Measurements from ENCODE around the gene POLE3. TPM values are rescaled to one million over a fixed set of nuclear protein-coding genes. Genes with fewer than 3 reads are reported as not detected.
A peak's percentile ranks its signal among the peaks of the same experiment; 100 is the strongest.
"Not testable (repeated sequence)": the region's sequence is repeated elsewhere in the genome, so short reads cannot be mapped to it uniquely, and the experiment has no call there.

The POLE3 gene
- total and polyA plus RNA-seq, 2 experiments from 2014 or later = 36.5 to 45.5 TPM

DNA sequence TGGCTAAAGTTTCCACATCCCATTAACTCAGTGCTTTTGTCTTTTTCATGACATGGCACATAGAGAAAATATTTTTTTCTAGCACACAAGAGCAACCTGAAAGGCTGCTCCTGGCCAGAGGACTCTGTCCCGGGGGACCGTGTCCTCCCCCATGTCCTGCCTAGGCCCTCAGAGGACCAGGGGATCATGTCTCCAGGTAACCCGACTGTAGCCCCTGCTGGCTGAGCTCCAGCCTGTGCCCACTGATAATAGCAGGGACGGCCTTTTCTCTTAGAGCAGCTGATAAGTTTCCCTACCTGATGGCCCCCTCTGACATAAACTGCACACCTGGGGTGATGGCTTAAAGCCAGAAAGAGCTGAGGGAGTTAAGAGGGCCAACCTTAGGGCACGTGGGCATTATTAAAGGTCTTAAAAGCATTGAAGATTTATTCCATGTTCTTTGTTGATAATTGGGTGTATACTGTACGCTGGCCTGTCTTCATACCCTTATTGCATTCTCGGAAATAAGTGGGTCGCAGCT is 39.6 kb downstream of the POLE3 start:
- TF ChIP-seq, protein P1, sequence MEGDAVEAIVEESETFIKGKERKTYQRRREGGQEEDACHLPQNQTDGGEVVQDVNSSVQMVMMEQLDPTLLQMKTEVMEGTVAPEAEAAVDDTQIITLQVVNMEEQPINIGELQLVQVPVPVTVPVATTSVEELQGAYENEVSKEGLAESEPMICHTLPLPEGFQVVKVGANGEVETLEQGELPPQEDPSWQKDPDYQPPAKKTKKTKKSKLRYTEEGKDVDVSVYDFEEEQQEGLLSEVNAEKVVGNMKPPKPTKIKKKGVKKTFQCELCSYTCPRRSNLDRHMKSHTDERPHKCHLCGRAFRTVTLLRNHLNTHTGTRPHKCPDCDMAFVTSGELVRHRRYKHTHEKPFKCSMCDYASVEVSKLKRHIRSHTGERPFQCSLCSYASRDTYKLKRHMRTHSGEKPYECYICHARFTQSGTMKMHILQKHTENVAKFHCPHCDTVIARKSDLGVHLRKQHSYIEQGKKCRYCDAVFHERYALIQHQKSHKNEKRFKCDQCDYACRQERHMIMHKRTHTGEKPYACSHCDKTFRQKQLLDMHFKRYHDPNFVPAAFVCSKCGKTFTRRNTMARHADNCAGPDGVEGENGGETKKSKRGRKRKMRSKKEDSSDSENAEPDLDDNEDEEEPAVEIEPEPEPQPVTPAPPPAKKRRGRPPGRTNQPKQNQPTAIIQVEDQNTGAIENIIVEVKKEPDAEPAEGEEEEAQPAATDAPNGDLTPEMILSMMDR (IDR thresholded peaks at IDR 0.05; ENCODE audit: low read depth, low read length) = no peak
- Histone ChIP-seq H3K4me3 (no peak overlapping the region), H3K27ac (no peak overlapping the region), H3K27me3 (no peaks in the 10 kb centered on the region), H3K36me3 (peaks cover 7% of the 10 kb centered on the region), H3K9me3 (ENCODE audit: low read depth) (no peaks in the 10 kb centered on the region), H3K4me1 (ENCODE audit: low read depth) (no peaks in the 10 kb centered on the region)
- DNase-seq (ENCODE audit: low read depth in 1 of 2, low spot score in 1 of 2) = no peak

- no peaks in the 10 kb centered on the region for H3K4me1 ChIP-seq (ENCODE audit: low read depth)
- H3K27ac ChIP-seq = no peak overlapping the region
- no peak for DNase-seq (ENCODE audit: low read depth in 1 of 2, low spot score in 1 of 2)
- no peaks in the 10 kb centered on the region for H3K27me3 ChIP-seq
- TF ChIP-seq, protein P1 (IDR thresholded peaks at IDR 0.05; ENCODE audit: low read depth, low read length) = no peak
- no peak overlapping the region for H3K4me3 ChIP-seq
- no peaks in the 10 kb centered on the region for H3K9me3 ChIP-seq (ENCODE audit: low read depth)
- peaks cover 7% of the 10 kb centered on the region for H3K36me3 ChIP-seq
Observed at GRCh38 chr9:113369855-113370140, 40.7 kb downstream of the POLE3 start.

GRCh38 chr9:113368982-113369854 is 41.3 kb downstream of the POLE3 start:
- H3K4me1 ChIP-seq (ENCODE audit: low read depth) = no peaks in the 10 kb centered on the region
- DNase-seq (ENCODE audit: low read depth in 1 of 2, low spot score in 1 of 2) = no peak
- H3K27ac ChIP-seq = no peak overlapping the region
- no peak overlapping the region for H3K4me3 ChIP-seq
- H3K27me3 ChIP-seq = no peaks in the 10 kb centered on the region
- peaks cover 7% of the 10 kb centered on the region for H3K36me3 ChIP-seq
- H3K9me3 ChIP-seq (ENCODE audit: low read depth) = no peaks in the 10 kb centered on the region
- TF ChIP-seq, protein P1 (IDR thresholded peaks at IDR 0.05; ENCODE audit: low read depth, low read length) = no peak

- TF ChIP-seq, protein P1 (IDR thresholded peaks at IDR 0.05; ENCODE audit: low read depth, low read length) = no peak
- Histone ChIP-seq H3K36me3 (peaks cover 2% of the 10 kb centered on the region), H3K4me3 (no peak overlapping the region), H3K4me1 (ENCODE audit: low read depth) (no peaks in the 10 kb centered on the region), H3K9me3 (ENCODE audit: low read depth) (no peaks in the 10 kb centered on the region), H3K27ac (no peak overlapping the region), H3K27me3 (no peaks in the 10 kb centered on the region)
- no peak for DNase-seq (ENCODE audit: low read depth in 1 of 2, low spot score in 1 of 2)
Observed at GRCh38 chr9:113368348-113368981, 42.0 kb downstream of the POLE3 start.

GRCh38 chr9:113365652-113366051 is 44.8 kb downstream of the POLE3 start:
- H3K27me3 ChIP-seq; H3K4me3 ChIP-seq; H3K27ac ChIP-seq; H3K4me1 ChIP-seq (ENCODE audit: low read depth); H3K36me3 ChIP-seq; H3K9me3 ChIP-seq (ENCODE audit: low read depth): not testable (repeated sequence)
- DNase-seq (ENCODE audit: low read depth in 1 of 2, low spot score in 1 of 2) = peak in 1 of 2 donors; percentile 20

GRCh38 chr9:113364951-113365350 is 45.5 kb downstream of the POLE3 start:
- TF ChIP-seq, protein P1 (IDR thresholded peaks at IDR 0.05; ENCODE audit: low read depth, low read length) = no peak
- Histone ChIP-seq H3K27ac (no peak overlapping the region), H3K36me3 (no peaks in the 10 kb centered on the region), H3K27me3 (no peaks in the 10 kb centered on the region), H3K9me3 (ENCODE audit: low read depth) (no peaks in the 10 kb centered on the region), H3K4me1 (ENCODE audit: low read depth) (no peaks in the 10 kb centered on the region), H3K4me3 (no peak overlapping the region)
- DNase-seq (ENCODE audit: low read depth in 1 of 2, low spot score in 1 of 2) = no peak
